GM21528 (cell line): ENCODE results near the gene SVEP1.
"Not testable (repeated sequence)": the region's sequence is repeated elsewhere in the genome, so short reads cannot be mapped to it uniquely, and the experiment has no call there.

ENCODE experiments used
- ATAC-seq: cut with Tn5 transposase; IDR thresholded peaks from one replicate; pipeline ENCODE4 v1.9.1; 2021; ENCODE audit warnings: mild to moderate bottlenecking, moderate library complexity; ENCODE audit not compliant: unreplicated experiment, low FRiP score

Gene SVEP1

GRCh38 chr9:110455860-110456259, 123.7 kb downstream of the SVEP1 start:
- no peak for ATAC-seq

- no peak for ATAC-seq
These were observed 127.2 kb downstream of the SVEP1 start for GRCh38 chr9:110452227-110452801.

- no peak for ATAC-seq
These were observed 127.8 kb downstream of the SVEP1 start for GRCh38 chr9:110451726-110452125.

- ATAC-seq, result no peak
These were observed 132.1 kb downstream of the SVEP1 start for GRCh38 chr9:110447476-110447875.

GRCh38 chr9:110446171-110446570, 133.4 kb downstream of the SVEP1 start:
- no peak for ATAC-seq

- ATAC-seq, result no peak
These were observed 134.6 kb downstream of the SVEP1 start for GRCh38 chr9:110444911-110445310.

GRCh38 chr9:110443866-110444220, 135.7 kb downstream of the SVEP1 start:
- no peak for ATAC-seq

- no peak for ATAC-seq
These were observed 136.2 kb downstream of the SVEP1 start for GRCh38 chr9:110443146-110443865.

- no peak for ATAC-seq
These were observed 138.7 kb downstream of the SVEP1 start for GRCh38 chr9:110440796-110441195.

GRCh38 chr9:110440172-110440571, 139.4 kb downstream of the SVEP1 start:
- no peak for ATAC-seq

GRCh38 chr9:110432253-110432652, 147.3 kb downstream of the SVEP1 start:
- no peak for ATAC-seq

GRCh38 chr9:110429453-110429852, 150.1 kb downstream of the SVEP1 start:
- ATAC-seq, result no peak

GRCh38 chr9:110427497-110428104, 151.9 kb downstream of the SVEP1 start:
- ATAC-seq, result no peak

- no peak for ATAC-seq
These were observed 153.4 kb downstream of the SVEP1 start for GRCh38 chr9:110426052-110426709.

- ATAC-seq, result no peak
These were observed 165.1 kb downstream of the SVEP1 start for GRCh38 chr9:110414471-110414870.

- no peak for ATAC-seq
These were observed 168.6 kb downstream of the SVEP1 start for GRCh38 chr9:110410961-110411360.

GRCh38 chr9:110408598-110408997, 170.9 kb downstream of the SVEP1 start:
- no peak for ATAC-seq

- ATAC-seq, result no peak
These were observed 173.6 kb downstream of the SVEP1 start for GRCh38 chr9:110405858-110406443.

- ATAC-seq, result no peak
These were observed 175.1 kb downstream of the SVEP1 start for GRCh38 chr9:110404473-110404872.

- ATAC-seq, result no peak
These were observed 179.6 kb downstream of the SVEP1 start for GRCh38 chr9:110399983-110400382.

GRCh38 chr9:110398992-110399391, 180.5 kb downstream of the SVEP1 start:
- ATAC-seq, result not testable (repeated sequence)
